ENCODE data around the gene PROM2.

The PROM2 gene

GRCh38 chr2:95323347-95324155 lies 49.3 kb downstream of the PROM2 start:
- TF ChIP-seq CTCF (IDR thresholded peaks at IDR 0.05; ENCODE audit: insufficient read depth, low read length, poor library complexity, severe bottlenecking) = peak; percentile 59
- DNase-seq (ENCODE audit: extremely low read depth, insufficient read length) = no peak
- Histone ChIP-seq H3K4me3 (replicated peaks; ENCODE audit: low read depth, low read length) (no peak overlapping the region), H3K27me3 (replicated peaks; ENCODE audit: control insufficient read depth, insufficient read depth, low read length) (no peaks in the 10 kb centered on the region), H3K36me3 (ENCODE audit: control insufficient read depth, insufficient read depth, low read length) (no peaks in the 10 kb centered on the region)

GRCh38 chr2:95325026-95325425 lies 50.8 kb downstream of the PROM2 start:
- TF ChIP-seq CTCF (IDR thresholded peaks at IDR 0.05; ENCODE audit: insufficient read depth, low read length, poor library complexity, severe bottlenecking) = no peak
- Histone ChIP-seq H3K4me3 (replicated peaks; ENCODE audit: low read depth, low read length) (no peak overlapping the region), H3K27me3 (replicated peaks; ENCODE audit: control insufficient read depth, insufficient read depth, low read length) (no peaks in the 10 kb centered on the region), H3K36me3 (ENCODE audit: control insufficient read depth, insufficient read depth, low read length) (no peaks in the 10 kb centered on the region)
- DNase-seq (ENCODE audit: extremely low read depth, insufficient read length) = no peak

- TF ChIP-seq CTCF (IDR thresholded peaks at IDR 0.05; ENCODE audit: insufficient read depth, low read length, poor library complexity, severe bottlenecking) = no peak
- Histone ChIP-seq H3K36me3 (ENCODE audit: control insufficient read depth, insufficient read depth, low read length) (no peaks in the 10 kb centered on the region), H3K27me3 (replicated peaks; ENCODE audit: control insufficient read depth, insufficient read depth, low read length) (no peaks in the 10 kb centered on the region), H3K4me3 (replicated peaks; ENCODE audit: low read depth, low read length) (no peak overlapping the region)
- no peak for DNase-seq (ENCODE audit: extremely low read depth, insufficient read length)
Observed at GRCh38 chr2:95325590-95326432, 51.6 kb downstream of the PROM2 start.

GRCh38 chr2:95326433-95327140 lies 52.3 kb downstream of the PROM2 start:
- Histone ChIP-seq H3K36me3 (ENCODE audit: control insufficient read depth, insufficient read depth, low read length) (no peaks in the 10 kb centered on the region), H3K4me3 (replicated peaks; ENCODE audit: low read depth, low read length) (no peak overlapping the region), H3K27me3 (replicated peaks; ENCODE audit: control insufficient read depth, insufficient read depth, low read length) (no peaks in the 10 kb centered on the region)
- TF ChIP-seq CTCF (IDR thresholded peaks at IDR 0.05; ENCODE audit: insufficient read depth, low read length, poor library complexity, severe bottlenecking) = no peak
- DNase-seq (ENCODE audit: extremely low read depth, insufficient read length) = no peak

GRCh38 chr2:95327861-95328260 lies 53.6 kb downstream of the PROM2 start:
- no peaks in the 10 kb centered on the region for H3K27me3 ChIP-seq (replicated peaks; ENCODE audit: control insufficient read depth, insufficient read depth, low read length)
- TF ChIP-seq CTCF (IDR thresholded peaks at IDR 0.05; ENCODE audit: insufficient read depth, low read length, poor library complexity, severe bottlenecking) = no peak
- no peak overlapping the region for H3K4me3 ChIP-seq (replicated peaks; ENCODE audit: low read depth, low read length)
- no peak for DNase-seq (ENCODE audit: extremely low read depth, insufficient read length)
- H3K36me3 ChIP-seq (ENCODE audit: control insufficient read depth, insufficient read depth, low read length) = no peaks in the 10 kb centered on the region
